GM21515 (cell line): ENCODE results near the gene ESRP2.
A peak's percentile ranks its signal among the peaks of the same experiment; 100 is the strongest.

Experiments used
- ATAC-seq: cut with Tn5 transposase; IDR thresholded peaks from one replicate; pipeline ENCODE4 v1.9.1; 2021; ENCODE audit not compliant: unreplicated experiment

Gene ESRP2

GRCh38 chr16:68235887-68236136 lies at the start of gene ESRP2:
Gene ESRP2, minus strand, starts transcription at chr16:68236127. Its CDS starts 82 bp downstream, at chr16:68236045.
- ATAC-seq: no peak

GRCh38 chr16:68285683-68286082 lies 49.8 kb upstream of the ESRP2 start:
- no peak for ATAC-seq

- peak; percentile 43 for ATAC-seq
These were observed 48.9 kb upstream of the ESRP2 start for GRCh38 chr16:68284847-68285246.

- ATAC-seq: peak; percentile 35
These were observed 48.1 kb upstream of the ESRP2 start for GRCh38 chr16:68283801-68284598.

- ATAC-seq: no peak
These were observed 47.4 kb upstream of the ESRP2 start for GRCh38 chr16:68283346-68283745.

GRCh38 chr16:68282064-68282452 lies 46.1 kb upstream of the ESRP2 start:
- no peak for ATAC-seq

GRCh38 chr16:68281368-68282063 lies 45.6 kb upstream of the ESRP2 start:
- no peak for ATAC-seq

- ATAC-seq: no peak
These were observed 44.0 kb upstream of the ESRP2 start for GRCh38 chr16:68279726-68280558.

GRCh38 chr16:68276223-68276622 lies 40.3 kb upstream of the ESRP2 start:
- no peak for ATAC-seq

- ATAC-seq: no peak
These were observed 39.8 kb upstream of the ESRP2 start for GRCh38 chr16:68275611-68276191.

GRCh38 chr16:68274441-68274840 lies 38.5 kb upstream of the ESRP2 start:
- no peak for ATAC-seq

GRCh38 chr16:68273896-68274295 lies 38.0 kb upstream of the ESRP2 start:
- no peak for ATAC-seq

- no peak for ATAC-seq
These were observed 37.5 kb upstream of the ESRP2 start for GRCh38 chr16:68273459-68273858.

- ATAC-seq: no peak
These were observed 36.7 kb upstream of the ESRP2 start for GRCh38 chr16:68272507-68273209.

- ATAC-seq: no peak
These were observed 34.4 kb upstream of the ESRP2 start for GRCh38 chr16:68270353-68270752.

GRCh38 chr16:68269793-68270192 lies 33.9 kb upstream of the ESRP2 start:
- no peak for ATAC-seq

GRCh38 chr16:68267612-68268405 lies 31.9 kb upstream of the ESRP2 start:
- ATAC-seq: no peak

- peak; percentile 10 for ATAC-seq
These were observed 29.4 kb upstream of the ESRP2 start for GRCh38 chr16:68265078-68265920.
